Endothelial cell (in vitro differentiated cells): Measurements from ENCODE around the gene CCDC142. TPM values are rescaled to one million over a fixed set of nuclear protein-coding genes. Genes with fewer than 3 reads are reported as not detected.
A peak's percentile ranks its signal among the peaks of the same experiment; 100 is the strongest.

Experiments
- DNase-seq: peaks from one replicate; pipeline ENCODE4 v3.0.0; 2021; ENCODE audit warnings: low spot score
- H3K27ac Mint-ChIP-seq: one replicate; pipeline ENCODE4 v1.8.0; 2021; ENCODE audit warnings: mixed read lengths, inconsistent platforms; ENCODE audit not compliant: unreplicated experiment
- H3K27me3 Mint-ChIP-seq: one replicate; pipeline ENCODE4 v1.8.0; 2021; ENCODE audit warnings: mild to moderate bottlenecking, moderate library complexity, mixed read lengths, inconsistent platforms; ENCODE audit not compliant: unreplicated experiment
- H3K36me3 Mint-ChIP-seq: one replicate; pipeline ENCODE4 v1.8.0; 2021; ENCODE audit warnings: mild to moderate bottlenecking, low read depth, mixed read lengths, inconsistent platforms; ENCODE audit not compliant: unreplicated experiment
- H3K4me1 Mint-ChIP-seq: one replicate; pipeline ENCODE4 v1.8.0; 2021; ENCODE audit warnings: mild to moderate bottlenecking, mixed read lengths, inconsistent platforms; ENCODE audit not compliant: unreplicated experiment
- H3K4me3 Mint-ChIP-seq: one replicate; pipeline ENCODE4 v1.8.0; 2021; ENCODE audit warnings: mild to moderate bottlenecking, mixed read lengths, inconsistent platforms; ENCODE audit not compliant: unreplicated experiment
- H3K9me3 Mint-ChIP-seq: one replicate; pipeline ENCODE4 v1.8.0; 2021; ENCODE audit warnings: mixed read lengths, inconsistent platforms; ENCODE audit not compliant: unreplicated experiment
- total RNA-seq: library from RNA; stranded (reverse); fragmentation: NEBNext Ultra II Directional; extraction: Animal tissue kit (Norgen Biotek cat#: 25700); gene quantifications from one replicate; pipeline ENCODE4 v1.2.1, GENCODE V29; 2021; ENCODE audit not compliant: unreplicated experiment
- TF ChIP-seq, protein P1 (sequence below): fragments of 200-600 bp; sonication (generic); IDR thresholded peaks from one replicate; pipeline ENCODE4 v1.5.0; 2021; ENCODE audit warnings: antibody characterized with exemption; ENCODE audit not compliant: unreplicated experiment

CCDC142 gene
- total RNA-seq, 1 donor from 2014 or later: 20.7 TPM

DNA sequence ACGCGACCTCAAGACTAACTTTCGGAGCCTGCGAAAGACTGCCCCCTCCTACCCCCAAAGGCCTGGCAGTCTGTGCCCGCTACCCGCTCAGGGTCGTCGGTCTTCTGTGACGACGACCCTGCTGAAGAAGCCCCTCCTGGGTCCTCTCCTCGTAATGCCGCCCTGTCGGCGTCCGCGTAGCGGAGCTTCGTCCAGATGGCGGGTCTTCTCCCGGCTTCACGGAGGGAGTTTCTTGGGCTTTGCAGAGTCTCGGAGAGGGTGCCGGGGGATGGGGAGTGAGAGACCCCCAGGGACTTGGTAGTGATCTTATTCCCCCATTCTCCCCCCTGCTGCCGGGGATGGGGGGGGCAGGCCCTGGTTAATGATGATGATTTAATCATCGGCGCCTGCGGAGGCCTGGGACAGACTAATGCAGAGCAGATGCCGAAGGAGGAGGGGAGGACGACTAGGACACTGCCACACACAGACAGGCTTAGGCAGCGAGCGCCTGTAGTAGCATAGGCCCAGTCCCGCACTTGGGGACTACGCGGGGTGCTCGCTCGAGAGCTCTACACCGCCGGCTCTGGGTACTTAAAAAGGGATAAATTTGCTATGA is 25.2 kb upstream of the CCDC142 start:
- peak; percentile 25 for DNase-seq
- Mint-ChIP-seq H3K36me3 (peaks cover 16% of the 10 kb centered on the region), H3K9me3 (no peaks in the 10 kb centered on the region), H3K27me3 (peaks cover 37% of the 10 kb centered on the region), H3K4me3 (peak overlapping the region; percentile 100), H3K4me1 (peaks cover 30% of the 10 kb centered on the region), H3K27ac (peak overlapping the region; percentile 100)
- TF ChIP-seq, protein P1, sequence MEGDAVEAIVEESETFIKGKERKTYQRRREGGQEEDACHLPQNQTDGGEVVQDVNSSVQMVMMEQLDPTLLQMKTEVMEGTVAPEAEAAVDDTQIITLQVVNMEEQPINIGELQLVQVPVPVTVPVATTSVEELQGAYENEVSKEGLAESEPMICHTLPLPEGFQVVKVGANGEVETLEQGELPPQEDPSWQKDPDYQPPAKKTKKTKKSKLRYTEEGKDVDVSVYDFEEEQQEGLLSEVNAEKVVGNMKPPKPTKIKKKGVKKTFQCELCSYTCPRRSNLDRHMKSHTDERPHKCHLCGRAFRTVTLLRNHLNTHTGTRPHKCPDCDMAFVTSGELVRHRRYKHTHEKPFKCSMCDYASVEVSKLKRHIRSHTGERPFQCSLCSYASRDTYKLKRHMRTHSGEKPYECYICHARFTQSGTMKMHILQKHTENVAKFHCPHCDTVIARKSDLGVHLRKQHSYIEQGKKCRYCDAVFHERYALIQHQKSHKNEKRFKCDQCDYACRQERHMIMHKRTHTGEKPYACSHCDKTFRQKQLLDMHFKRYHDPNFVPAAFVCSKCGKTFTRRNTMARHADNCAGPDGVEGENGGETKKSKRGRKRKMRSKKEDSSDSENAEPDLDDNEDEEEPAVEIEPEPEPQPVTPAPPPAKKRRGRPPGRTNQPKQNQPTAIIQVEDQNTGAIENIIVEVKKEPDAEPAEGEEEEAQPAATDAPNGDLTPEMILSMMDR: no peak

DNA sequence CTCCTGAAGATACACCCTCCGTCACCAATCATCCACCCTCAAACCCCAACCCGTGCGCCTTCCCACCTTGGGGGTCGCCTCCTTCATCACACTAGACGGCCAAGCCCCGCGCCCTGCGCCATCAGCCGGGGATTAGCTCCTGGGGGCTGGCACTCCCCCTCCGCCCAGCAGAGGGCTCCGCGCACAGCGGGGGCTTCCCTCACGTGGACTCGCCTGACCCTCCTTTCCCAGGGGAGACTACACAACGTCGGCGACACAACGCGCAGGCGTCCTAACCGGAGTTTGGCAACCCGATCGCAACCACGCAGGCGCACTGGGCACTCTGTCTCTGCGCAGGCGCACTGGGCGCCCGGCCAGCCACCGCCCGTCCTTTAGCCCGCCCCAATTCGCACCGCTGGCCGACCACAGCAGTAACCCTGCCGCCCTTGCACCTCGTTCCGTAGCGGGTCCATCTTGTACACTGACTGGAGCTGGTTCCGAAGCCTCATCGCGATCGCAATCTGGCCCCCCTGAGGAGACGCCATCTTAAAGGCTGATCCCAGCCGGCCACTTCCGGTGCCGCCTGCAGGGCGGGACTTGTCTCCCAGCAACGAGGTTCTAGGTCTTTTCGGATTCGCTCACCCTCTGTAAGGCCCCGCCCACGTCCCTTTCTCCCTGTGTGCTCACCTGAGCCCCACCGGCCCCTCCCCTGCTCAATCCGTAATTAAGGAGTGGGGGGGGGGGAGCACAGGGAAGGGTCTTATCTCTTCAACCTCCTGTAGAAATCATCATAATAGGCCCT is 24.5 kb upstream of the CCDC142 start, which contains the start of gene PCGF1:
TSS of gene PCGF1 (minus strand) at position 551 of the 781 bp plus-strand sequence. CDS start at position 524, 27 bp downstream.
- peak within 1 kb of the TSS; percentile 100 for H3K4me3 Mint-ChIP-seq
- H3K9me3 Mint-ChIP-seq: no peaks in the 10 kb centered on the region
- peaks cover 34% of the 10 kb centered on the region for H3K27me3 Mint-ChIP-seq
- TF ChIP-seq, protein P1: peak; percentile 32
- DNase-seq: peak; percentile 95
- peaks cover 27% of the 10 kb centered on the region for H3K4me1 Mint-ChIP-seq
- H3K27ac Mint-ChIP-seq: peak within 1 kb of the TSS; percentile 100
- H3K36me3 Mint-ChIP-seq: peaks cover 13% of the 10 kb centered on the region

DNA sequence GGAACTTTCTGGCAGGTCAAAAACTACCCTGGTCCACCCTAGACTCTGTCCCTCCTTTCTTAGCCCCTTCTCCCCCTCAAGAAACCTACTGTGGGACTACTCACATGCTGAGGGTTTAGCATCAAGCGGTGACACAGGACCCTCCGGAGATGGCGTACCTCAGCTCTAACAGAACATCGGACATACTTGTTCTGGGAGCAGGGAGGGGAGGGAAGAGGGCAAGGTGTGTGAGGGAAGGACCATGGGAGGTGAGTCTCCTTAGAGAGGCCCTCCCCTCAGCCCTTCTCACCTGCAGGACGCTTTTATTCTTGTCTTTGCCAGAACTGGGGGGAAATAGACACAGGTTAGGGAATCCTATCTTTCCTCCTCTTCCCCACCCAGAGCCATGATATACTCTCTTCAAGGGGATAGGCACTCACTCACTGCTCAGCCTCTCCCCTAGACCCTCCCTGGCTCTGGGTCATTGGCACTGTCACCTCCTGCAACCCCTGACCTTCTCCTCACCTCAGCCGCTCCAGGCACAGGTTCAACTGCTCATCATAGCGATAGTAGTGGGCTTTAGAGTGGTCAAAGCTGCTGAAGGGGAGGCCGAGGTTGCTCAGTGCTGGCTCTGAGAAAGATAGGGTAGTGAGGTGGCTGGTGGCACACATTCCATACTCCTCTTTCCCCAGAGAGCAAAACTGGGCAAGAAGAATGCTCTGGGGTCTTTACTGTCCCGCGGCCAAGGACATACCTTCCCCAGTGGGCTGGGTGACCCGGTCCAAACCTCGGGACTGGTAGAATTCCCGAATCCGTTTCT is 22.8 kb upstream of the CCDC142 start:
- TF ChIP-seq, protein P1: no peak
- DNase-seq: no peak
- Mint-ChIP-seq H3K4me3 (no peak overlapping the region), H3K9me3 (no peaks in the 10 kb centered on the region), H3K36me3 (peaks cover 13% of the 10 kb centered on the region), H3K27ac (no peak overlapping the region), H3K4me1 (peaks cover 27% of the 10 kb centered on the region), H3K27me3 (peaks cover 34% of the 10 kb centered on the region)

DNA sequence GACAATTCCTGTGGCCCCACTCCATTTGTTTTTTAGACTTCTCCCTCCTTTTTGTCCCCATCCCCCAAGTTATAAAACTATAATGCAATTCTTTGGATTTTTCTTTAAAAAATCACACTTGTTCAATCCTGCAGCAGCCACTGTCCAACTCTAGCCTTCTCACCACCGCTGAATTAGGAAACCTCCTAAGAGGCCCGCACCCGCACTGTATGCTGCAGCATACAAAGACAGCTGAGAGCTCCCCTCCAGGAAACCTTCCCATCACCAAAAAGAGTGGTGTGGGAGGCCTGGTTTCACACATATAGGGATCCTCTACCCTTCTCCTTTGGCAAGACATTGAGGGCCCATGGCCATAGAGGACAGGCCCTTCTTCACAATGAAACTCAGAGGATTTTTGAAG is 21.8 kb upstream of the CCDC142 start:
- no peak for DNase-seq
- H3K4me1 Mint-ChIP-seq: peaks cover 19% of the 10 kb centered on the region
- TF ChIP-seq, protein P1: no peak
- peaks cover 13% of the 10 kb centered on the region for H3K36me3 Mint-ChIP-seq
- peaks cover 41% of the 10 kb centered on the region for H3K27me3 Mint-ChIP-seq
- H3K27ac Mint-ChIP-seq: no peak overlapping the region
- H3K9me3 Mint-ChIP-seq: no peaks in the 10 kb centered on the region
- H3K4me3 Mint-ChIP-seq: peak overlapping the region; percentile 29
